Caco-2 (cell line): ENCODE results near the gene GNB1. TPM values are rescaled to one million over a fixed set of nuclear protein-coding genes. Genes with fewer than 3 reads are reported as not detected.

Experiments
- BruUV-seq: library from RNA; stranded (reverse); fragments of 400-500 nt; replicated peaks from 2 replicates; lab custom pipeline; 2021; lab: Mats Ljungman, UMichigan
- CTCF ChIA-PET: fragments of 300-600 bp; sonication (Branson Sonifier 250); formaldehyde crosslinking; loops from one replicate; lab custom pipeline; 2022; ENCODE audit warnings: antibody characterized with exemption; lab: Charles Lee
- POLR2A ChIA-PET: fragments of 300-600 bp; sonication (Branson Sonifier 250); formaldehyde crosslinking; loops from one replicate; lab custom pipeline; 2022; ENCODE audit warnings: antibody characterized with exemption; lab: Charles Lee
- DNase-seq, 2 experiments: peaks; one replicate each; pipeline versions ENCODE4 v3.0.0 to v3.0.0-alpha.2; 2020 to 2022
- H3K27me3 ChIP-seq: replicated peaks from 2 replicates; pipeline ENCODE4 v1.6.0; 2011; ENCODE audit warnings: low read length; ENCODE audit not compliant: control insufficient read depth, insufficient read depth
- H3K36me3 ChIP-seq: 2 replicates; pipeline ENCODE4 v1.5.1; 2011; ENCODE audit warnings: low read length; ENCODE audit not compliant: control insufficient read depth, insufficient read depth
- H3K4me1 ChIP-seq: fragments of 250-450 bp; sonication (Bioruptor Pico); 2 replicates; pipeline ENCODE4 v1.5.1; 2020; ENCODE audit warnings: mild to moderate bottlenecking
- H3K4me3 ChIP-seq: 2 replicates; pipeline ENCODE4 v1.5.1; 2011; ENCODE audit warnings: low read depth, mild to moderate bottlenecking, control low read depth, low read length
- H3K9me3 ChIP-seq: fragments of 250-450 bp; sonication (Bioruptor Pico); 2 replicates; pipeline ENCODE4 v1.5.1; 2020; ENCODE audit warnings: mild to moderate bottlenecking, moderate library complexity
- H3K27ac Mint-ChIP-seq: one replicate; pipeline ENCODE4 v1.8.0; 2022; ENCODE audit warnings: mixed read lengths; ENCODE audit not compliant: unreplicated experiment
- H3K27me3 Mint-ChIP-seq: one replicate; pipeline ENCODE4 v1.8.0; 2022; ENCODE audit warnings: mixed read lengths; ENCODE audit not compliant: insufficient read depth, unreplicated experiment
- H3K36me3 Mint-ChIP-seq: one replicate; pipeline ENCODE4 v1.8.0; 2022; ENCODE audit warnings: mild to moderate bottlenecking, mixed read lengths; ENCODE audit not compliant: insufficient read depth, unreplicated experiment
- H3K4me1 Mint-ChIP-seq: one replicate; pipeline ENCODE4 v1.8.0; 2022; ENCODE audit warnings: low read depth, mixed read lengths; ENCODE audit not compliant: unreplicated experiment
- H3K4me3 Mint-ChIP-seq: one replicate; pipeline ENCODE4 v1.8.0; 2022; ENCODE audit warnings: mild to moderate bottlenecking, moderate library complexity, mixed read lengths; ENCODE audit not compliant: unreplicated experiment
- H3K9me3 Mint-ChIP-seq: one replicate; pipeline ENCODE4 v1.8.0; 2022; ENCODE audit warnings: mixed read lengths; ENCODE audit not compliant: unreplicated experiment
- intact Hi-C: fragments of 100-400 bp; cut with micrococcal nuclease; formaldehyde crosslinking; loops from one replicate; pipeline ENCODE4 v1.10.0; 2022; ENCODE audit not compliant: unreplicated experiment
- total RNA-seq: library from RNA; stranded (reverse); gene quantifications from 2 replicates; pipeline ENCODE4 v1.2.3, GENCODE V29; 2022
- TF ChIP-seq, protein P1 (sequence below), 2 experiments: fragments of 200-600 bp in 1 of 2; IDR thresholded peaks; 1 replicate in 1 of 2; 2 replicates in 1 of 2; pipeline versions ENCODE4 v1.5.1 to v1.8.0; 2011 to 2022; ENCODE audit warnings: antibody characterized with exemption in 1 of 2, control low read depth in 1 of 2, inconsistent platforms in 1 of 2, low read depth in 1 of 2, low read length in 1 of 2, mild to moderate bottlenecking in 1 of 2, moderate library complexity in 1 of 2; ENCODE audit not compliant: insufficient read depth in 1 of 2, severe bottlenecking in 1 of 2, unreplicated experiment in 1 of 2

The GNB1 gene
- total RNA-seq, 1 experiment from 2014 or later, result 301 TPM

DNA sequence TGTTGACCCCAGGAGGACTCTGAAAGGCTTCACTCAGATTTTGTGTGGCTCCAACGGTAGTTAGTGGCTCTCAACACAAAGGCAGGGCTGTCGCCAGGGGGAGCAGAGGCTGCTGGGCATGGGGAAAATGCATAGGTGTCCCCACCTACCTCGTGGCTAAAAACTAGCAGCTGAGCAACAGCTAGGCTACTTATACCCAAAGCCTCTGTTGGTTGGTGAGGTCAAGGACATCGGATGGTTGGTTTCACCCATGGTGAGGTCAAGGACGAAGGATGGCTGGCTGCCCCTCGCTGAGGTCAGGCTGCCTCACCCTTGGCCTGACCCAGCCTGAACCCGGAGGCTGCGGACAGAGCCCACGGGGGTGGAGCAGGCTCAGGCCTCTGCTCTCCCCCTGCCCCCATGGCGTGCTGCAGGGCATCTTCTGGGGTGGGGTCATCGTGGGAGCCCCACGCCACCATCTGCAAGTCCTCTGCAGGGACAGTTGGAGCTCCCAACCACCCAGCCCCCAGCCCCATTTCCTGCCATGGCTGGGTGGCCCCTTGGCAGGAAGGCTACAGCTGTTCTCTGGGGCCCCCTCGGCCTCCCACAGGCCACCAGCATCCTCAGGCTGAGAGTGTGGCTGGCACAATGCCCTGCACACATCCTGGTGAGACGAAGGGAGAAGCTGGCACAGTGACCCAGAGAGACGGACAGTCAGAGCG is 8.5 kb upstream of the GNB1 start:
- intact Hi-C loops, result no loop called here

DNA sequence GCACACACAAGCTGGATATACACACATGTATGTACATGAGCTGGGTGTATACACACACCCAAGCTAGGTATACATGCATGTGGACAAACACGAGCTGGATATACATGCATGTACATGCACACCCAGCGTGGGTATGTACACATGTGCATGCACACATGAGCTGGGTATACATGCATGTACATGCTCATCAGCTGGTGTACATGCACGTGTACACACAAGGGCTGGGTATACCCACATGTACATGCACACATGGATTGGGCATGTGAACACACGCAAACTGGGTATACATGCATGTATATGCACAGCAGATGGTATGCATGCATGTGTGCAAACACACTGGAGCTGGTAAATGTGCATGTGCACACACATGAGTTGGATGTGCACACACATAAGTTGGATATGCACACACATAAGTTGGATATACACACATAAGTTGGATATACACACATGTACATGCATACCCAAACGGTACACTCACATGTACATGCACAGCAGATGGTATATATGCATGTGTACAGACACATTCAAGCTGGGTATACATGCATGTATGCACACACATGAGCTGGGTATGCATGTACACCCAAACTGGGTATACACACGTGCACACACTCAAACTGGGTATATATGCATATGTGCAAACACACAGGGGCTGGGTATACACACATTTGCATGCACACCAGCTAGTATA is 7.5 kb upstream of the GNB1 start:
- ChIA-PET POLR2A (no interaction called here), CTCF (interaction anchor here (0.5 to 0.6 kb wide), 2 partner anchors 9 to 240 kb away, joined by 3 read pairs; no protein-coding TSS in a partner anchor)
- Mint-ChIP-seq H3K4me3 (no peak overlapping the region), H3K27me3 (no peaks in the 10 kb centered on the region), H3K27ac (no peak overlapping the region), H3K4me1 (no peaks in the 10 kb centered on the region), H3K9me3 (no peaks in the 10 kb centered on the region), H3K36me3 (peaks cover 9% of the 10 kb centered on the region)
- no peak for DNase-seq
- Histone ChIP-seq H3K36me3 (no peaks in the 10 kb centered on the region), H3K27me3 (no peaks in the 10 kb centered on the region), H3K4me1 (peaks cover 37% of the 10 kb centered on the region), H3K4me3 (no peak overlapping the region), H3K9me3 (no peaks in the 10 kb centered on the region)
- BruUV-seq, result no TSS peak
- TF ChIP-seq, protein P1, sequence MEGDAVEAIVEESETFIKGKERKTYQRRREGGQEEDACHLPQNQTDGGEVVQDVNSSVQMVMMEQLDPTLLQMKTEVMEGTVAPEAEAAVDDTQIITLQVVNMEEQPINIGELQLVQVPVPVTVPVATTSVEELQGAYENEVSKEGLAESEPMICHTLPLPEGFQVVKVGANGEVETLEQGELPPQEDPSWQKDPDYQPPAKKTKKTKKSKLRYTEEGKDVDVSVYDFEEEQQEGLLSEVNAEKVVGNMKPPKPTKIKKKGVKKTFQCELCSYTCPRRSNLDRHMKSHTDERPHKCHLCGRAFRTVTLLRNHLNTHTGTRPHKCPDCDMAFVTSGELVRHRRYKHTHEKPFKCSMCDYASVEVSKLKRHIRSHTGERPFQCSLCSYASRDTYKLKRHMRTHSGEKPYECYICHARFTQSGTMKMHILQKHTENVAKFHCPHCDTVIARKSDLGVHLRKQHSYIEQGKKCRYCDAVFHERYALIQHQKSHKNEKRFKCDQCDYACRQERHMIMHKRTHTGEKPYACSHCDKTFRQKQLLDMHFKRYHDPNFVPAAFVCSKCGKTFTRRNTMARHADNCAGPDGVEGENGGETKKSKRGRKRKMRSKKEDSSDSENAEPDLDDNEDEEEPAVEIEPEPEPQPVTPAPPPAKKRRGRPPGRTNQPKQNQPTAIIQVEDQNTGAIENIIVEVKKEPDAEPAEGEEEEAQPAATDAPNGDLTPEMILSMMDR (IDR thresholded peaks at IDR 0.05; ENCODE audit: insufficient read depth in 1 of 2, low read depth in 1 of 2, low read length in 1 of 2, severe bottlenecking in 1 of 2, unreplicated experiment in 1 of 2), result no peak
- intact Hi-C loops, result no loop called here

More for the DNA sequence above, 8.5 kb upstream of the GNB1 start:
- ChIA-PET CTCF (interaction anchor here (1.3 kb wide), 1 partner anchor 10 kb away, joined by 7 read pairs; no protein-coding TSS in a partner anchor), POLR2A (no interaction called here)
- BruUV-seq, result no TSS peak
- H3K36me3 ChIP-seq, result no peaks in the 10 kb centered on the region
- Mint-ChIP-seq H3K27ac (no peak overlapping the region), H3K4me3 (no peak overlapping the region), H3K4me1 (no peaks in the 10 kb centered on the region), H3K9me3 (no peaks in the 10 kb centered on the region), H3K36me3 (peaks cover 11% of the 10 kb centered on the region), H3K27me3 (no peaks in the 10 kb centered on the region)
- no peak for DNase-seq
- H3K27me3 ChIP-seq, result no peaks in the 10 kb centered on the region
- H3K4me3 ChIP-seq, result no peak overlapping the region
- no peaks in the 10 kb centered on the region for H3K9me3 ChIP-seq
- peaks cover 27% of the 10 kb centered on the region for H3K4me1 ChIP-seq
- TF ChIP-seq, protein P1 (IDR thresholded peaks at IDR 0.05; ENCODE audit: insufficient read depth in 1 of 2, low read depth in 1 of 2, low read length in 1 of 2, severe bottlenecking in 1 of 2, unreplicated experiment in 1 of 2), result no peak

DNA sequence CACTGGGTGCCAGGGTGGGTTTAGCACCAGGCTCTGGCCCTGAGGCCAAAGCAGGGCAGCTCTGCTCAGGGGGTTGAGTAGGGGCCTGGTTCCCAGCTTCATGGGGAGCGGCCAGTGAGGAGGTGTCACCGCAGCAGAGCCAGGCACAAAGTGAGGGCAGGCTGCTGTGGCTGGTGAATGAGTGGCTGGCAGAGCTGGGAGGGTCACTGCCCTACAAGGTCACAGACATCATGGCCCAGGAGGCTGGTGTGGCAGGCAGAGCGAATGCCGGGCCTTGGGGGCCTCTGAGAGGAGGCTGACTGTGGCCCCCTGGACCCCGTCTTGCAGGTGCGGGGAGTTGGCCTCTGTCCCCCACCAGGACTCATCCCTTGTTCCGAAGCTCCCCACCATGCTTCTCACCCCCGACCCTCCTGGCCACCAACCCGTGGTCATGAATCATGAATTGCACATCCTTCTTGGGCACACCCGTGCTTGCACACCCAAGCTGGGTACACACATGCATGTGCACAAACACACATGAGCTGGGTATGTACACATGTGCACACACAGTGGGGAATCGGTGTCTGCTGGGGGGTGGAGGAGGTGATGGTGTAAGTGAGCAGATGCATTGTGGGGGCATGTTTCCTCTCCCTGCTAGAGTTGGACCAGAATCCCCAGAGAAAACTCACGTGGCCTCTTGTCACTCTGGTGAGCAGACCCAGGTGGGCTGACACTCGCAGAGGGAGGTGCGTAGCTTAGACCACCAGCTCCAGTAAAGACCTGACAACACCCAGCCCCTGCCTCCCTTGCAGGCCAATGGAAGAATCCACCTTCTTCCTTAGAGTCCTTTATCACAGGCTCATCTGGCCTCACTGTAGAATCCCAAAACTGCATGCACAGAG is 4.8 kb upstream of the GNB1 start:
- H3K4me1 Mint-ChIP-seq, result no peaks in the 10 kb centered on the region
- no peak overlapping the region for H3K4me3 Mint-ChIP-seq
- intact Hi-C loops, result no loop called here
- Histone ChIP-seq H3K9me3 (no peaks in the 10 kb centered on the region), H3K36me3 (no peaks in the 10 kb centered on the region), H3K4me3 (no peak overlapping the region), H3K4me1 (peaks cover 48% of the 10 kb centered on the region), H3K27me3 (no peaks in the 10 kb centered on the region)
- ChIA-PET CTCF (interaction anchor here (0.6 to 1.4 kb wide), 2 partner anchors 10 to 37 kb away, joined by 3 to 5 read pairs; no protein-coding TSS in a partner anchor), POLR2A (no interaction called here)
- H3K9me3 Mint-ChIP-seq, result no peaks in the 10 kb centered on the region
- no peak overlapping the region for H3K27ac Mint-ChIP-seq
- no TSS peak for BruUV-seq
- TF ChIP-seq, protein P1 (IDR thresholded peaks at IDR 0.05; ENCODE audit: insufficient read depth in 1 of 2, low read depth in 1 of 2, low read length in 1 of 2, severe bottlenecking in 1 of 2, unreplicated experiment in 1 of 2), result no peak
- H3K36me3 Mint-ChIP-seq, result peaks cover 17% of the 10 kb centered on the region
- no peak for DNase-seq
- H3K27me3 Mint-ChIP-seq, result no peaks in the 10 kb centered on the region
